Measurements from ENCODE around the gene PTGER2.

The PTGER2 gene

DNA sequence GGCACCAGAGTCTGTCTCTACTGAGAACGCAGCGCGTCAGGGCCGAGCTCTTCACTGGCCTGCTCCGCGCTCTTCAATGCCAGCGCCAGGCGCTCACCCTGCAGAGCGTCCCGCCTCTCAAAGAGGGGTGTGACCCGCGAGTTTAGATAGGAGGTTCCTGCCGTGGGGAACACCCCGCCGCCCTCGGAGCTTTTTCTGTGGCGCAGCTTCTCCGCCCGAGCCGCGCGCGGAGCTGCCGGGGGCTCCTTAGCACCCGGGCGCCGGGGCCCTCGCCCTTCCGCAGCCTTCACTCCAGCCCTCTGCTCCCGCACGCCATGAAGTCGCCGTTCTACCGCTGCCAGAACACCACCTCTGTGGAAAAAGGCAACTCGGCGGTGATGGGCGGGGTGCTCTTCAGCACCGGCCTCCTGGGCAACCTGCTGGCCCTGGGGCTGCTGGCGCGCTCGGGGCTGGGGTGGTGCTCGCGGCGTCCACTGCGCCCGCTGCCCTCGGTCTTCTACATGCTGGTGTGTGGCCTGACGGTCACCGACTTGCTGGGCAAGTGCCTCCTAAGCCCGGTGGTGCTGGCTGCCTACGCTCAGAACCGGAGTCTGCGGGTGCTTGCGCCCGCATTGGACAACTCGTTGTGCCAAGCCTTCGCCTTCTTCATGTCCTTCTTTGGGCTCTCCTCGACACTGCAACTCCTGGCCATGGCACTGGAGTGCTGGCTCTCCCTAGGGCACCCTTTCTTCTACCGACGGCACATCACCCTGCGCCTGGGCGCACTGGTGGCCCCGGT, 46.4 kb upstream of the PTGER2 start, which contains the start of gene PTGDR:
Gene PTGDR (plus strand): TSS at position 198 of the 778 bp plus-strand sequence. CDS start 117 bp downstream, at position 315.
- H2AFZ ChIP-seq (ENCODE audit: low read length), result peak within 1 kb of the TSS; percentile 67
- no peak within 1 kb of the TSS for H2BK15ac ChIP-seq (ENCODE audit: low read length)
- no peak within 1 kb of the TSS for H3K4ac ChIP-seq (ENCODE audit: low read length)
- peak within 1 kb of the TSS; percentile 95 for H3K4me2 ChIP-seq (ENCODE audit: insufficient read depth, low read length, poor library complexity, severe bottlenecking)
- H3K18ac ChIP-seq (ENCODE audit: low read length), result peak within 1 kb of the TSS; percentile 90
- peak within 1 kb of the TSS; percentile 42 for H3K14ac ChIP-seq (ENCODE audit: low read length)
- peak; percentile 30 for DNase-seq (ENCODE audit: low spot score)
- H3K27ac ChIP-seq (replicated peaks; ENCODE audit: low read length), result no peak within 1 kb of the TSS
- no peaks in the 10 kb centered on the region for H3K79me1 ChIP-seq (ENCODE audit: low read depth, low read length)
- peaks cover 14 to 76% (median 36%) of the 10 kb centered on the region in 3 experiments for H3K27me3 ChIP-seq (ENCODE audit: control insufficient read depth in 3 of 3, insufficient read depth in 3 of 3, low read depth in 1 of 3, low read length in 3 of 3)
- H4K91ac ChIP-seq (ENCODE audit: low read depth, low read length, poor library complexity), result no peak within 1 kb of the TSS
- peak within 1 kb of the TSS; percentile 56 for H3K9ac ChIP-seq (ENCODE audit: low read depth, low read length, poor library complexity)
- peak within 1 kb of the TSS in 1 of 2 donors; percentile 74 for H3K4me3 ChIP-seq (ENCODE audit: low read length in 2 of 2)
- H2BK120ac ChIP-seq (ENCODE audit: low read depth, low read length), result no peak within 1 kb of the TSS
- H3K36me3 ChIP-seq (replicated peaks in 1 of 2; ENCODE audit: control insufficient read depth in 2 of 2, insufficient read depth in 2 of 2, low read length in 2 of 2), result no peaks in the 10 kb centered on the region
- WGBS, 2 donors (ENCODE audit: extremely low coverage in 2 of 2, insufficient read length in 2 of 2, insufficient replicate concordance in 1 of 2), result no CpG with 5 or more reads among the region's 63 CpGs
- H3K4me1 ChIP-seq (ENCODE audit: control insufficient read depth in 2 of 2, insufficient read depth in 1 of 2, low read depth in 1 of 2, low read length in 2 of 2), result peaks cover 0 to 1% of the 10 kb centered on the region in 2 donors
- H3K23ac ChIP-seq (ENCODE audit: low read depth, low read length, poor library complexity), result peak within 1 kb of the TSS; percentile 78
- H2AK5ac ChIP-seq (ENCODE audit: low read depth, low read length), result no peak within 1 kb of the TSS
- H4K8ac ChIP-seq (ENCODE audit: low read depth, low read length), result no peak within 1 kb of the TSS
- no peak within 1 kb of the TSS for H2BK12ac ChIP-seq (ENCODE audit: low read length)
- H2BK5ac ChIP-seq (ENCODE audit: low read length), result no peak within 1 kb of the TSS
- H3K9me3 ChIP-seq (replicated peaks in 1 of 2; ENCODE audit: control insufficient read depth in 2 of 2, insufficient read depth in 1 of 2, low read depth in 1 of 2, low read length in 2 of 2), result peaks cover 0 to 3% of the 10 kb centered on the region in 2 donors

DNA sequence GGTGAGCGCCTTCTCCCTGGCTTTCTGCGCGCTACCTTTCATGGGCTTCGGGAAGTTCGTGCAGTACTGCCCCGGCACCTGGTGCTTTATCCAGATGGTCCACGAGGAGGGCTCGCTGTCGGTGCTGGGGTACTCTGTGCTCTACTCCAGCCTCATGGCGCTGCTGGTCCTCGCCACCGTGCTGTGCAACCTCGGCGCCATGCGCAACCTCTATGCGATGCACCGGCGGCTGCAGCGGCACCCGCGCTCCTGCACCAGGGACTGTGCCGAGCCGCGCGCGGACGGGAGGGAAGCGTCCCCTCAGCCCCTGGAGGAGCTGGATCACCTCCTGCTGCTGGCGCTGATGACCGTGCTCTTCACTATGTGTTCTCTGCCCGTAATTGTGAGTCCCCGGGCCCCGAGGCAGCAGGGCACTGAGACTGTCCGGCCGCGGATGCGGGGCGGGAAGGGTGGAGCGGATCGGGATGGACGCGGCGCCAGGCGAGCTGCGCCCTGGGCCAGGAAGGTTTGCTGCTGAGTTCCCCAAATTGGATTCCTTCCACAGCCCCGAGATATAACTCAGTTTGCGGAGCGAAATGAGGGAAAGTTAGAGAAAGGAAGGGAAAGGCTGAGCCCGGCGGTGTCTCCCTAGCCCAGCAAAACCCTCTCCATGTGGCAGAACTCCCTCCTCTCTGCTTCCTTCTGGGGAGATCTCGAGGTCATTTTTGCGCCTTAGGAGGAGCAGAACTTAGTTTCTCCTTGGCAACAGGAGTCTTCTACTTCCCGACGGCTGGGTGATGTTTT, 45.6 kb upstream of the PTGER2 start:
- DNase-seq (ENCODE audit: low spot score), result peak; percentile 15

DNA sequence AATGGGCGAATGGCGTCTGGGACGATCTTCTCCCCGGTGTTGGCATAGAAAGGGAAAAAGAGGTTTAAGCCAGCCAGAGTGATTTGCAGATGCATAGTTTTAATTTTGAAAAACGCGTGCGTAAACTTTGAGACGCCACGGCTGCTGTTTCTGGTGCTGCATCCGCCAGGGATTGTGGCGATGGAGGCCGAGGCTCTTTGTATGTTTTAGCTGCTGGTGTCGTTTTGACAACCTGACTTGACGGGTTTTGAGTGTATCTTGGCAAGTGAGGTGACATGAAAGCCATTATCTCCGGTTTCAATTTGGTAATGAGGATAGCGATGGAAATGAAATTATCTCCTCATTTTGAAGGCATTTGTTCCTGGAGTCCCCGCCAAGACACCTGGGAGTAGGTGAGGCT, 45.0 kb upstream of the PTGER2 start:
- Histone ChIP-seq H3K4me2 (ENCODE audit: insufficient read depth, low read length, poor library complexity, severe bottlenecking) (peak overlapping the region; percentile 95), H2BK120ac (ENCODE audit: low read depth, low read length) (no peak overlapping the region), H4K91ac (ENCODE audit: low read depth, low read length, poor library complexity) (no peak overlapping the region), H3K36me3 (replicated peaks in 1 of 2; ENCODE audit: control insufficient read depth in 2 of 2, insufficient read depth in 2 of 2, low read length in 2 of 2) (no peaks in the 10 kb centered on the region), H2BK12ac (ENCODE audit: low read length) (no peak overlapping the region), H3K9ac (ENCODE audit: low read depth, low read length, poor library complexity) (no peak overlapping the region), H3K27me3 (ENCODE audit: control insufficient read depth in 3 of 3, insufficient read depth in 3 of 3, low read depth in 1 of 3, low read length in 3 of 3) (peaks cover 14 to 77% (median 36%) of the 10 kb centered on the region in 3 experiments), H3K4me3 (ENCODE audit: low read length in 2 of 2) (no peak overlapping the region), H3K27ac (replicated peaks; ENCODE audit: low read length) (no peak overlapping the region), H3K23ac (ENCODE audit: low read depth, low read length, poor library complexity) (no peak overlapping the region), H3K4me1 (ENCODE audit: control insufficient read depth in 2 of 2, insufficient read depth in 1 of 2, low read depth in 1 of 2, low read length in 2 of 2) (peaks cover 0 to 1% of the 10 kb centered on the region in 2 donors), H3K18ac (ENCODE audit: low read length) (no peak overlapping the region), H3K79me1 (ENCODE audit: low read depth, low read length) (no peaks in the 10 kb centered on the region), H3K4ac (ENCODE audit: low read length) (no peak overlapping the region), H3K9me3 (replicated peaks in 1 of 2; ENCODE audit: control insufficient read depth in 2 of 2, insufficient read depth in 1 of 2, low read depth in 1 of 2, low read length in 2 of 2) (peaks cover 0 to 3% of the 10 kb centered on the region in 2 donors), H4K8ac (ENCODE audit: low read depth, low read length) (no peak overlapping the region), H2BK5ac (ENCODE audit: low read length) (no peak overlapping the region), H2AK5ac (ENCODE audit: low read depth, low read length) (no peak overlapping the region), H3K14ac (ENCODE audit: low read length) (no peak overlapping the region), H2BK15ac (ENCODE audit: low read length) (no peak overlapping the region), H2AFZ (ENCODE audit: low read length) (no peak overlapping the region)
- WGBS, 2 donors (ENCODE audit: extremely low coverage in 2 of 2, insufficient read length in 2 of 2, insufficient replicate concordance in 1 of 2), result no CpG with 5 or more reads among the region's 17 CpGs
- no peak for DNase-seq (ENCODE audit: low spot score)

More for the DNA sequence above, 45.6 kb upstream of the PTGER2 start:
- no peak overlapping the region for H3K27ac ChIP-seq (replicated peaks; ENCODE audit: low read length)
- no peak overlapping the region for H2BK12ac ChIP-seq (ENCODE audit: low read length)
- H3K23ac ChIP-seq (ENCODE audit: low read depth, low read length, poor library complexity), result peak overlapping the region; percentile 78
- no peak overlapping the region for H2BK5ac ChIP-seq (ENCODE audit: low read length)
- H3K27me3 ChIP-seq (ENCODE audit: control insufficient read depth in 3 of 3, insufficient read depth in 3 of 3, low read depth in 1 of 3, low read length in 3 of 3), result peaks cover 14 to 71% (median 36%) of the 10 kb centered on the region in 3 experiments
- peak overlapping the region; percentile 67 for H2AFZ ChIP-seq (ENCODE audit: low read length)
- H4K91ac ChIP-seq (ENCODE audit: low read depth, low read length, poor library complexity), result no peak overlapping the region
- no peak overlapping the region for H4K8ac ChIP-seq (ENCODE audit: low read depth, low read length)
- no peak overlapping the region for H2BK15ac ChIP-seq (ENCODE audit: low read length)
- H3K14ac ChIP-seq (ENCODE audit: low read length), result peak overlapping the region; percentile 42
- no CpG with 5 or more reads among the region's 54 CpGs for WGBS, 2 donors (ENCODE audit: extremely low coverage in 2 of 2, insufficient read length in 2 of 2, insufficient replicate concordance in 1 of 2)
- H2BK120ac ChIP-seq (ENCODE audit: low read depth, low read length), result no peak overlapping the region
- H3K4me3 ChIP-seq (ENCODE audit: low read length in 2 of 2), result peak overlapping the region in 1 of 2 donors; percentile 74
- H2AK5ac ChIP-seq (ENCODE audit: low read depth, low read length), result no peak overlapping the region
- no peak overlapping the region for H3K4ac ChIP-seq (ENCODE audit: low read length)
- H3K79me1 ChIP-seq (ENCODE audit: low read depth, low read length), result no peaks in the 10 kb centered on the region
- H3K9me3 ChIP-seq (replicated peaks in 1 of 2; ENCODE audit: control insufficient read depth in 2 of 2, insufficient read depth in 1 of 2, low read depth in 1 of 2, low read length in 2 of 2), result peaks cover 0 to 3% of the 10 kb centered on the region in 2 donors
- H3K4me1 ChIP-seq (ENCODE audit: control insufficient read depth in 2 of 2, insufficient read depth in 1 of 2, low read depth in 1 of 2, low read length in 2 of 2), result peaks cover 0 to 1% of the 10 kb centered on the region in 2 donors
- peak overlapping the region; percentile 56 for H3K9ac ChIP-seq (ENCODE audit: low read depth, low read length, poor library complexity)
- peak overlapping the region; percentile 90 for H3K18ac ChIP-seq (ENCODE audit: low read length)
- peak overlapping the region; percentile 95 for H3K4me2 ChIP-seq (ENCODE audit: insufficient read depth, low read length, poor library complexity, severe bottlenecking)
- no peaks in the 10 kb centered on the region for H3K36me3 ChIP-seq (replicated peaks in 1 of 2; ENCODE audit: control insufficient read depth in 2 of 2, insufficient read depth in 2 of 2, low read length in 2 of 2)

DNA sequence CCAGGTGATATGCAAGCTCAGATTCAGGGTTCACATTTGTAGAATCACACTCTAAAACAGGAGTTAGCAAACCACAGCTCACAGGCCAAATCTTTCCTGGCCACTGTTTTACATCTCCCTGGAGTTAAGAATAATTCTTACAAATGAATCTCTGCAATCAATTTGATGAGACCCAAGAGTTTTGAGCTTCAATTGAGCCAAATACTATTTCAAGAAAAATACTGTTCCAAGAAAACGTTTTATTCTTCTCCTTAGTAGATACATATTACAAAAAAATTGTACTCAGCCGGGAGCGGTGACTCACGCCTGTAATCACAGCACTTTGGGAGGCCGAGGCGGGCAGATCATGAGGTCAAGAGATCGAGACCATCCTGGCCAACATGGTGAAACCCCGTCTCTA, 44.1 kb upstream of the PTGER2 start:
- peaks cover 14 to 82% (median 38%) of the 10 kb centered on the region in 3 experiments for H3K27me3 ChIP-seq (ENCODE audit: control insufficient read depth in 3 of 3, insufficient read depth in 3 of 3, low read depth in 1 of 3, low read length in 3 of 3)
- H3K18ac ChIP-seq (ENCODE audit: low read length), result no peak overlapping the region

More for the DNA sequence above, 44.1 kb upstream of the PTGER2 start:
- Histone ChIP-seq H3K14ac (ENCODE audit: low read length) (no peak overlapping the region), H3K79me1 (ENCODE audit: low read depth, low read length) (no peaks in the 10 kb centered on the region), H3K4ac (ENCODE audit: low read length) (no peak overlapping the region), H3K4me2 (ENCODE audit: insufficient read depth, low read length, poor library complexity, severe bottlenecking) (no peak overlapping the region), H3K4me1 (ENCODE audit: control insufficient read depth in 2 of 2, insufficient read depth in 1 of 2, low read depth in 1 of 2, low read length in 2 of 2) (peaks cover 0 to 1% of the 10 kb centered on the region in 2 donors), H2AK5ac (ENCODE audit: low read depth, low read length) (no peak overlapping the region), H4K91ac (ENCODE audit: low read depth, low read length, poor library complexity) (no peak overlapping the region), H3K27ac (replicated peaks; ENCODE audit: low read length) (no peak overlapping the region), H2AFZ (ENCODE audit: low read length) (no peak overlapping the region), H2BK15ac (ENCODE audit: low read length) (no peak overlapping the region), H3K23ac (ENCODE audit: low read depth, low read length, poor library complexity) (no peak overlapping the region), H3K4me3 (ENCODE audit: low read length in 2 of 2) (no peak overlapping the region), H3K9me3 (replicated peaks in 1 of 2; ENCODE audit: control insufficient read depth in 2 of 2, insufficient read depth in 1 of 2, low read depth in 1 of 2, low read length in 2 of 2) (peaks cover 0 to 3% of the 10 kb centered on the region in 2 donors), H2BK5ac (ENCODE audit: low read length) (no peak overlapping the region), H4K8ac (ENCODE audit: low read depth, low read length) (no peak overlapping the region), H2BK12ac (ENCODE audit: low read length) (no peak overlapping the region), H3K9ac (ENCODE audit: low read depth, low read length, poor library complexity) (no peak overlapping the region), H2BK120ac (ENCODE audit: low read depth, low read length) (no peak overlapping the region), H3K36me3 (replicated peaks in 1 of 2; ENCODE audit: control insufficient read depth in 2 of 2, insufficient read depth in 2 of 2, low read length in 2 of 2) (no peaks in the 10 kb centered on the region)
- WGBS, 2 donors (ENCODE audit: extremely low coverage in 2 of 2, insufficient read length in 2 of 2, insufficient replicate concordance in 1 of 2), result no CpG with 5 or more reads among the region's 8 CpGs
- no peak for DNase-seq (ENCODE audit: low spot score)
